SU-DHL-6 (cell line): ENCODE results near the gene ATP6V0D1.

Experiments
- H2AFZ ChIP-seq: fragments of 200-600 bp; sonication (generic); 2 replicates; pipeline ENCODE4 v1.6.1; 2014; ENCODE audit warnings: low read depth, mild to moderate bottlenecking, moderate library complexity, mixed read lengths, antibody characterized with exemption, low read length; ENCODE audit not compliant: severe bottlenecking
- H3F3A ChIP-seq: fragments of 200-600 bp; shearing (Covaris generic); 2 replicates; pipeline ENCODE4 v1.6.0; 2016; ENCODE audit warnings: antibody characterized with exemption, mild to moderate bottlenecking; ENCODE audit not compliant: insufficient read depth
- H3K27ac ChIP-seq: fragments of 200-600 bp; sonication (generic); 2 replicates; pipeline ENCODE4 v1.5.1; 2016; ENCODE audit warnings: low read depth, mild to moderate bottlenecking, low read length, moderate library complexity, mixed read lengths
- H3K27me3 ChIP-seq: fragments of 200-600 bp; sonication (generic), shearing (Covaris generic); 2 replicates; pipeline ENCODE4 v1.6.0; 2014; ENCODE audit warnings: mild to moderate bottlenecking, low read length
- H3K36me3 ChIP-seq: fragments of 200-600 bp; sonication (generic); 2 replicates; pipeline ENCODE4 v1.6.1; 2014; ENCODE audit warnings: mild to moderate bottlenecking, low read length, mixed read lengths
- H3K4me2 ChIP-seq: fragments of 300-600, 200-600 bp; shearing (Covaris generic), sonication (generic); 2 replicates; pipeline ENCODE4 v1.6.0; 2014; ENCODE audit warnings: low read length, low read depth, mild to moderate bottlenecking; ENCODE audit not compliant: poor library complexity, severe bottlenecking
- H3K4me3 ChIP-seq: fragments of 200-600 bp; sonication (generic); 2 replicates; pipeline ENCODE4 v1.5.1; 2014; ENCODE audit warnings: antibody characterized with exemption, low read length, mild to moderate bottlenecking, mixed read lengths; ENCODE audit not compliant: insufficient read depth, poor library complexity, severe bottlenecking
- H3K79me2 ChIP-seq: fragments of 200-600 bp; sonication (generic); 2 replicates; pipeline ENCODE4 v1.6.1; 2014; ENCODE audit warnings: mild to moderate bottlenecking, low read length, moderate library complexity; ENCODE audit not compliant: insufficient read depth
- H3K9ac ChIP-seq: fragments of 200-600 bp; sonication (generic); 2 replicates; pipeline ENCODE4 v1.7.0; 2014; ENCODE audit warnings: mild to moderate bottlenecking, low read length
- H3K9me2 ChIP-seq: fragments of 200-600 bp; sonication (generic); replicated peaks from 2 replicates; pipeline ENCODE4 v1.6.1; 2014; ENCODE audit warnings: low read length; ENCODE audit not compliant: insufficient read depth
- H3K9me3 ChIP-seq: fragments of 200-600 bp; sonication (generic); 2 replicates; pipeline ENCODE4 v1.6.1; 2014; ENCODE audit warnings: low read length, mixed read lengths; ENCODE audit not compliant: insufficient read depth
- H4K20me1 ChIP-seq: fragments of 200-600 bp; sonication (generic); 2 replicates; pipeline ENCODE4 v1.6.1; 2014; ENCODE audit warnings: low read depth, mild to moderate bottlenecking, antibody characterized with exemption, low read length, moderate library complexity, mixed read lengths
- EZH2phosphoT487 ChIP-seq: fragments of 200-600 bp; sonication (generic), shearing (Covaris generic); conservative IDR thresholded peaks from 2 replicates; pipeline ENCODE4 v1.6.1; 2018; ENCODE audit warnings: mild to moderate bottlenecking, antibody characterized with exemption, low read length, moderate library complexity, mixed read lengths
- TF ChIP-seq, protein P1 (sequence below): fragments of 200-600 bp; sonication (generic); IDR thresholded peaks from one replicate; pipeline ENCODE4 v1.5.1; 2017; ENCODE audit warnings: antibody characterized with exemption, mild to moderate bottlenecking, low read length, moderate library complexity; ENCODE audit not compliant: insufficient read depth, poor library complexity, severe bottlenecking

Gene ATP6V0D1

DNA sequence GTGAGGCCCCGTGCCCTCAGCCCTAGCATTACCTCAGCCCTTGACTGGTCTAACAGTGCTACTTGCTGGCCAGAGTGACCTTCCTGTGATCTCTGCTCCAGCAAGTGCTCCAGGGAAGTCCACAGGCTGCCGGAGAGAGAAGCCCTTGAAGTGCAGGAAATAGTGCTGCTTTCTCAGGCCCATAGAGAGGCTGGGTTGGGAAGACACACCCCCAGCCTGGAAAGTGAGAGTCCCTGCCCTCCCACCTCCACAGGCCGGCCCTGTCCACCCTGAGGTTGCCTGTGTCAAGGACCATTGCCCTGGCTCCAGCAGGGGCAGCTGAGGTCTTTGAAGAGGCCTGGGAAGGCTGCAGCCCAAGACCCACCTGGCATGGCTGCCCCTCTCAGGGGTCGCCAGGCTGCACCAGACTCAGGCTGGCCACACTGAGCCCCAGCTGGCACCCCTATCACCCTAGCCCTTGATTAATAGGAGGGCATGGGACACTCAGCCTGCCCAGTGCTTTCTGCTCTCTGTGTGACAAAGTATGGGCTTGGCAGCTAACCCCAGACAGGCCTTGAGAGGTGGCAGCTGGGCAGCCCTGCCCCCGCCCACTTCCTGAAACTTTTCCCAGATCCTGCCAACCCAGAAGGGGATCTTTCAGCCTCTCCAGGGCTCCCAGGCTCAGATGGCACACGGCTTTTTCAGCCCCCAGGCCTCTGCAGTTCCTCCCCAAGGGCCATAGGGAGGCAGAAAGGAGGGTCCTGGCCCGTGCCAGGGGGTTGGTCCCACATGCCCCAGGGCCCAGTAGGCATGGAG, 21.7 kb downstream of the ATP6V0D1 start:
- H3K79me2 ChIP-seq: peaks cover 32% of the 10 kb centered on the region
- no peak for TF ChIP-seq EZH2phosphoT487
- TF ChIP-seq, protein P1, sequence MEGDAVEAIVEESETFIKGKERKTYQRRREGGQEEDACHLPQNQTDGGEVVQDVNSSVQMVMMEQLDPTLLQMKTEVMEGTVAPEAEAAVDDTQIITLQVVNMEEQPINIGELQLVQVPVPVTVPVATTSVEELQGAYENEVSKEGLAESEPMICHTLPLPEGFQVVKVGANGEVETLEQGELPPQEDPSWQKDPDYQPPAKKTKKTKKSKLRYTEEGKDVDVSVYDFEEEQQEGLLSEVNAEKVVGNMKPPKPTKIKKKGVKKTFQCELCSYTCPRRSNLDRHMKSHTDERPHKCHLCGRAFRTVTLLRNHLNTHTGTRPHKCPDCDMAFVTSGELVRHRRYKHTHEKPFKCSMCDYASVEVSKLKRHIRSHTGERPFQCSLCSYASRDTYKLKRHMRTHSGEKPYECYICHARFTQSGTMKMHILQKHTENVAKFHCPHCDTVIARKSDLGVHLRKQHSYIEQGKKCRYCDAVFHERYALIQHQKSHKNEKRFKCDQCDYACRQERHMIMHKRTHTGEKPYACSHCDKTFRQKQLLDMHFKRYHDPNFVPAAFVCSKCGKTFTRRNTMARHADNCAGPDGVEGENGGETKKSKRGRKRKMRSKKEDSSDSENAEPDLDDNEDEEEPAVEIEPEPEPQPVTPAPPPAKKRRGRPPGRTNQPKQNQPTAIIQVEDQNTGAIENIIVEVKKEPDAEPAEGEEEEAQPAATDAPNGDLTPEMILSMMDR: no peak
- no peaks in the 10 kb centered on the region for H3K9me2 ChIP-seq
- no peak overlapping the region for H3K4me2 ChIP-seq
- H4K20me1 ChIP-seq: no peaks in the 10 kb centered on the region
- H3K9ac ChIP-seq: no peak overlapping the region
- H3K9me3 ChIP-seq: no peaks in the 10 kb centered on the region
- H3K27me3 ChIP-seq: no peaks in the 10 kb centered on the region
- no peak overlapping the region for H3K4me3 ChIP-seq
- H2AFZ ChIP-seq: no peak overlapping the region
- no peaks in the 10 kb centered on the region for H3K36me3 ChIP-seq
- no peak overlapping the region for H3K27ac ChIP-seq
- H3F3A ChIP-seq: no peaks in the 10 kb centered on the region

DNA sequence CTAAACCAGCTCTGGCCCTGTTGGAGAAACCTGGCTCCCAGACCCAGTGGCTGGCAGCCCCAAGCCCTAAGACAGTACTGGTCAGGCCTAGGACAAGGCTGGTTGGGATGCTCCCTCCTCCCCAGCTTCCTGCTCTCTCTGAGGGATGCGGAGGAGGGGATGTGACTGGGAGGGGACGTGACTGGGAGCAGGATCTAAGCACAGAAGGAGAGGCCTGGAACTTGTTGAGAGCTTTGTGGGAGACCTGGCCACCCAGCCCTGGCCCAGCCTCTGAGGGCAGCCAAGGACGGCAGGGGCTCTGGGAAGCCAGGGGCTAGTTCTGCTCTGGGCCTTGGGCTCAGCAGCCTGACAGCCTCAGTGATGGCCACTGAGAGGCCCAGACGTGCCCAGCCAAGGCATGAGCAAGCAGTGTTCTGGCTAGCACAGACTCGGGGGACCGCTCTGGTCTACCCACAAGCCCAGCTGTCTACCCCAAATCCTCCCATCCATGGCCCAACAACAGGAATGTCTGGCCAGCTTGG, 22.8 kb downstream of the ATP6V0D1 start:
- Histone ChIP-seq H3K9ac (no peak overlapping the region), H3K79me2 (peaks cover 23% of the 10 kb centered on the region), H3K27me3 (no peaks in the 10 kb centered on the region), H3K4me3 (no peak overlapping the region), H3K27ac (no peak overlapping the region), H3K9me3 (no peaks in the 10 kb centered on the region), H3K36me3 (no peaks in the 10 kb centered on the region), H2AFZ (no peak overlapping the region), H3K9me2 (no peaks in the 10 kb centered on the region), H3K4me2 (no peak overlapping the region), H3F3A (no peaks in the 10 kb centered on the region), H4K20me1 (no peaks in the 10 kb centered on the region)
- TF ChIP-seq EZH2phosphoT487: no peak
- TF ChIP-seq, protein P1: no peak

DNA sequence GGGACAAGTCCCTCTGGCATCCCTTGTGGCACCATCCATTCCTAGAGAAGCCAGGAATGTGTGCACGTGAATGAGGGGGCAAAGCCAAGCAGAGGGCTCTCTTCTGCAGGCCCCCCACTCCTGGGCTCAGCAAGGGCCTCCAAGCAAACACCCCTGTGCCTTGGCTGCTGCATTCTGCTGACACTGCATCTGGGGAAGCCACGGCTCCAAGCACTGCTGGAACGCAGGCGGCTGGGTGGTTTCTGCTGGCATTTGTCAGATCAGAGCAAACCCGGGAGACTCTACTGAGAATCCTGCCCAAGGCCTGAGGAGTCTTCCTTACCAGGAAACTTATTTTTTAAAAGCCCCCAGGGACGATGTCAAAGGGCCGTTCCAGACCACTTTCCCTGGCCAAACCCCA, 23.3 kb downstream of the ATP6V0D1 start:
- no peak overlapping the region for H3K9ac ChIP-seq
- H4K20me1 ChIP-seq: no peaks in the 10 kb centered on the region
- no peak overlapping the region for H3K27ac ChIP-seq
- H2AFZ ChIP-seq: no peak overlapping the region
- no peaks in the 10 kb centered on the region for H3F3A ChIP-seq
- no peaks in the 10 kb centered on the region for H3K27me3 ChIP-seq
- H3K79me2 ChIP-seq: peaks cover 17% of the 10 kb centered on the region
- no peaks in the 10 kb centered on the region for H3K36me3 ChIP-seq
- H3K4me3 ChIP-seq: no peak overlapping the region
- TF ChIP-seq, protein P1: no peak
- no peak for TF ChIP-seq EZH2phosphoT487
- H3K9me2 ChIP-seq: no peaks in the 10 kb centered on the region
- no peak overlapping the region for H3K4me2 ChIP-seq
- no peaks in the 10 kb centered on the region for H3K9me3 ChIP-seq
